Iris pigment epithelial cell (primary cell): ENCODE data around the gene TBC1D5.
A peak's percentile ranks its signal among the peaks of the same experiment; 100 is the strongest.
"Not testable (repeated sequence)": the region's sequence is repeated elsewhere in the genome, so short reads cannot be mapped to it uniquely, and the experiment has no call there.

Experiments used
- DNase-seq: peaks from one replicate; pipeline ENCODE4 v3.0.0-alpha.2; 2011; ENCODE audit warnings: low read depth

Gene TBC1D5

DNA sequence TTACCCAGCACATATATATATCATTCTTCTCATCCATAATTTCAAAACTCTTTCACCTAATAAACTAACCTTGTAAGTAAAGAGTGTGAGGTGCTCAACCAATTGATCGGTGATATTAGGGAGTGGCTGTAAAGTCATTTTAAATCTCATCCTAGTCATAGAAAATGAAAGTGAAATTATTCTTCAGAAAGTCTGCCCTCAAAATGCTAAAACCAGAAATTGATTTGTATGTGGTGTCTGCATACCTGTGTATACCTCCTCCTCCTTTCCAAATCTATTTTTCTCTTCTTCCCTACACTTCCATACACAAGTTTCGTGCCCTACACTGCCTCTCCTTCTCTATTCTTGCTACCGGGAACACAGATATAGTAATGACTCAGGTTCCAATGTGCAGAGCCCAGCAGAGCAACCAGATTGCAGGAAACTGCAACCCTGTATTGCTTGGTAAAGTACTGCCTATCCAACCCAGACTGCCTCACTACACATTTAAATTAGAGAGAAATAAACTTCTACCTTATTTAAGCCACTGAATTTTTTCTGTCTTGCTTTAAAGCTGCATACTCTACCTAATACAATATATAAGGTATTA, 7.4 kb upstream of the TBC1D5 start:
- no peak for DNase-seq

- no peak for DNase-seq
These were observed 6.8 kb upstream of the TBC1D5 start for GRCh38 chr3:17749281-17749680.

DNA sequence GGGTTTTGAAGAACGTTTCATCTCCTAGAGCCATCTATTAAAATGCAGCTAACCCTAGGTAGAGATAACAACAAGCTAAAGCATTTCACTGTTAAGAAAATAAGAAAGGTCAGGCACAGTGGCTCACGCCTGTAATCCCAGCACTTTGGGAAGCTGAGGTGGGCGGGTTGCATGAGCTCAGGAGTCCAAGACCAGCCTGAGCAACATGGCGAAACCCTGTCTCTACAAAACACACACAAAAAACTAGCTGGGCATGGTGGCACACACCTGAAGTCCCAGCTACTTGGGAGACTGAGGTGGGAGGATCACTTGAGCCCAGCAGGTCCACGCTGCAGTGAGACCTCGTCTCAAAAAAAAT, 5.4 kb upstream of the TBC1D5 start:
- DNase-seq = no peak

DNA sequence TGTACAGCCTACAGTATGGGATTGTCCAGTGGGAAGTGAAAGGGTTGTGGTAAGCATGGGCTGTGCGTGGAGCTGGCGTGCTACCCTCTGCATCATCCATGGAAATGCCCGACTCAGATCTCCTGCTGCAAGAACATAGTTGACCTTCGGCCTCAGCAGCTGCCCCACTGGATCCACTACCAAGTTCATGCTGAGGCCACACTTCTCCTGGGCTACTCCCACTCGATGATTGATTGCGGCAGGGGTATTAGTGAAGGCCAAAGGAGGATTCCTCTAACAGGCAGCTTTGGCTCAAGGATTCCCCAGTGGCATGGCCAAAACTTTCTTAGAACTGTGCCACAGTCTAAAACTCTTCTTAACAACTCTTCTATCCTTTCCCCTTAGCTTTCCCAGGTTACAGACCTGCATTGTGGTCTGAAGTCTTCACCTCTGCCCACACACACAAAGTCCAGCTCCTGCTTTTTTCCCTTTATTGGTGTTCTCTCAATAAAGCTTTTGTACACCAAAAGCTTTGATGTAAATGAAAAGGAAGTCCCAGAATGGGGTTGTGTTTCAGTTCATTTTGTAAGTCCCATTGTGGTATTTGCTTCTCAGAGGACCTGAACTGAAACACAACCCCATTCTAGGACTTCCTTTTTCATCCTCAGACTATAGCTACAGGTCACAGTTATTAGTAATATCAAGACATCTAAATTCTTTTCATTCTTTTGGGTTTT, 4.9 kb upstream of the TBC1D5 start:
- DNase-seq = no peak

- no peak for DNase-seq
These were observed 3.5 kb upstream of the TBC1D5 start for GRCh38 chr3:17745894-17746293.

GRCh38 chr3:17745301-17745700, 2.9 kb upstream of the TBC1D5 start:
- DNase-seq = no peak

DNA sequence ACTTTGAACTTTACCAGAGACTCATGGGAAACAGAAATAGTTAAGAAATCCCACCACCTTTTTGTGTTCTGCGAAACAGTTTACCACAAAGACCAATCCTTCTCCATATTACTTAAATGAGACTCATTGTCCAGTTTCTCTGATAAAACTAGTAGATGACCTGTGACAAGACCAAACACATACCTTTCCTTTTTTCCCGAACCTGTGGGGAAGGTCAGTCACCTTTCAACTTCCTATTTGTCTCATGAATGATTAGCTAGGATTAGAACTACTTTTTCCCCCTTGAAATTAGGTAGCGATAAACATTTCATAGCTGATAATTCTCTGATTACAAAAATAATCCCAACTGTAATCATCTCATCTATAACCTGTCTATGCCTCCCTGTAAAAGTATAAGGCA, 2.3 kb upstream of the TBC1D5 start:
- DNase-seq = no peak

GRCh38 chr3:17743658-17743995, 1.2 kb upstream of the TBC1D5 start:
- DNase-seq = no peak

GRCh38 chr3:17742880-17743657, 638 bp upstream of the TBC1D5 start:
- no peak for DNase-seq

DNA sequence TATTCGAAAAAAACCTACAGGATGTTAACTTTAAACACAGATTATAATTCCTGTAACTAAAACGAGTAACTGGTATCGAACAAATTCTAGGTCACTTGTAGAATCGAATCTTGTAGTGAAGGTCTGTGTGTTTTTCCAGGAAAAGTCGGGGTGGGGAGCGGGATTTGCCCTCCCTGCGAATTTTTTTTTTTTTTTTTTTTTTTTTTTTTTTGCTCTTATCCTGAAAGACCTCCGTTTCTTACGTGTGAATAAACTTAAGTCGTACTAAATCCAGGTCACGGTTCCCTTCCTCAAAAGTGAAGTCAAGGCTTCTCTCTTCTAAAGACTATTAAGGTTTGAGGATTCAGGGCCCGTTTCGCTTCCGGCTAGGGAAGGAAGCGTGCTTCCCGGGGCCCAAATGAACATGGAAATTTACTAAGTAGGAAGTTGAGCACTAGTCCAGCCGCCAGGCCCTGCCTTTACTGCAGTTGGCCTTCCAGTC, 770 bp downstream of the TBC1D5 start:
- DNase-seq = no peak

- DNase-seq = peak; percentile 59
These were observed 1.7 kb downstream of the TBC1D5 start for GRCh38 chr3:17740721-17741141.

DNA sequence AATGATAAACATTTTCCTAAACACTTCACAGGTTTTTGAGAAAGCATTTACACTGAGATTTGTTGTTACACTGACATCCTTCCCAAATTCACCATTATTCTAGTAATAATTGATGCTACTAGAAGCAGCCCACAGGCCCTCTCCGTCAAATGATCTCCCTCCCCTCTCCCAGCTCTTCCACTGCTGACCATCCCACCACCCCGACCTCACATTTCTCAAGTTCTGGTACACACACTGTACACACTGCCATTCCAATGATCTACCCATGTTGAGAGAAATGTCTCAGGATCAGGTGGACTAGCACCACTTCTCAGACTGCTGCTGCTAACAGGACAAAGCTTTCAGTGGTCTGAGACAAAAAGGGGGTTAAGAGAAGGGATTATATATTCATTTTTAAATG, 3.5 kb downstream of the TBC1D5 start:
- no peak for DNase-seq

- DNase-seq = no peak
These were observed 4.2 kb downstream of the TBC1D5 start for GRCh38 chr3:17738219-17738618.

DNA sequence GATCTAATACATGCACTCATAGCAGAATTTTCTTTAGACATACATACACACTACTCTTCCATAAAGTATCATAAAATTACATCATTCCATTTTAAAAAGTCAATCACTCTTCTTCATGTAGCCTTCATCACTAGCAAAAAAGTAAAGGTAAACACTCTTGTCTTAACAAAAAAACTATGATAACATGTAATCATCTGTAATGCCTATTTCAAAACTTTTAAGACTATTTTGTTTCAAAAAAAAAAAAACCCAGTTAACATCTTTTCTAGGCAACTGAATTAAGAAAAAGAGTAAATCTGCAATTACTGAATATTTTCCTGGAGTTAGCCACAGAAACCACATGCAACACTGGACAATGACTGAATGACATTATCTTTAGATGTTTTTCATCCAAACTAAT, 4.8 kb downstream of the TBC1D5 start:
- no peak for DNase-seq

DNA sequence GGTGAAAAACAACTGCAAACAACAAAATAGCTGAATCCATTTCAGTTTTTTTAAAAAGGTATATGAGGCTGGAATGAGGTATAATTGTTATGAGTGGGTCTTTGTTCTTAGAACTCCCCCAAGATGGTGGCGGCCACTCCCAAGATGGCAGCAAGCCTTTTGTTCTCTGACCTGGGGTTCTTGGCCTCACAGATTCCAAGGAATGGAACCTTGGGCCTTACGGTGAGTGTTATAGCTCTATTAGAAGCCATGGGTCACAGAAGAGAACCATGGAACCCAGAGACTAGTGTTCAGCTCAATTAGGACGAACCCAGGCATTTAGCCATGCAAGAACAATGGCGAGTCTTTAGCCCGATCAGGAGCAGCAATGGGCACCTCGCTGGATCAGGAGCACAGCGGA, 7.1 kb downstream of the TBC1D5 start:
- not testable (repeated sequence) for DNase-seq

- DNase-seq = no peak
These were observed 8.7 kb downstream of the TBC1D5 start for GRCh38 chr3:17733768-17734167.

- no peak for DNase-seq
These were observed 9.2 kb downstream of the TBC1D5 start for GRCh38 chr3:17733215-17733614.

- DNase-seq = peak; percentile 76
These were observed 12.0 kb downstream of the TBC1D5 start for GRCh38 chr3:17730318-17730967.

DNA sequence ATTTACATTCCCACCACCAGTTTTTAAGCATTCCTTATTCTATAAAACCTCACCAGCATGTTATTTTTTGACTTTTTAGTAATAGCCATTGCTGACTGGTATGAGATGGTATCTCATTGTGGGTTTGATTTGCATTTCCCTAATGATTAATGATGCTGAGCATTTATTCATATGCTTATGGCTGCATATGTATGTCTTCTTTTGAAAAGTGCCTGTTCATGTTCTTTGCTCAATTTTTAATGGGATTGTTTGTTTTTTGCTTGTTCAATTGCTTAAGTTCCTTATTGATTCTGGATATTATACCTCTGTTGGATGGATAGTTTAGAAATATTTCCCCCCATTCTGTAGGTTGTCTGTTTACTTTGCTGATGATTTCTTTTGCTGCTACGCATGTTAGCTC, 16.1 kb downstream of the TBC1D5 start:
- DNase-seq = no peak

DNA sequence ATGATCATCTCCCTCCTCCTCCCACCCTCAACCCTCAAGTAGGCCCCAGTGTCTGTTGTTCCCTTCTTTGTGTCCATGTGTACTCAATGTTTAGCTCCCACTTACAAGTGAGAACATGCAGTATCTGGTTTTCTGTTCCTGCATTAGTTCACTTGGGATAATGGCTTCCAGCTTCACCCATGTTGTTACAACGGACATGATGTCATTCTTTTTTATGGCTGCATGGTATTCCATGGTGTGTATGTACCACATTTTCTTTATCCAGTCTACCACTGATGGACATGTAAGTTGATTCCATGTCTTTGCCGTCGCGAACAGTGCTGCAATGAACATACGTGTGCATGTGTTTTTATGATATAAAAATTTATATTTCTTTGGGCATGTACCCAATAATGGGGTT, 16.6 kb downstream of the TBC1D5 start:
- not testable (repeated sequence) for DNase-seq

DNA sequence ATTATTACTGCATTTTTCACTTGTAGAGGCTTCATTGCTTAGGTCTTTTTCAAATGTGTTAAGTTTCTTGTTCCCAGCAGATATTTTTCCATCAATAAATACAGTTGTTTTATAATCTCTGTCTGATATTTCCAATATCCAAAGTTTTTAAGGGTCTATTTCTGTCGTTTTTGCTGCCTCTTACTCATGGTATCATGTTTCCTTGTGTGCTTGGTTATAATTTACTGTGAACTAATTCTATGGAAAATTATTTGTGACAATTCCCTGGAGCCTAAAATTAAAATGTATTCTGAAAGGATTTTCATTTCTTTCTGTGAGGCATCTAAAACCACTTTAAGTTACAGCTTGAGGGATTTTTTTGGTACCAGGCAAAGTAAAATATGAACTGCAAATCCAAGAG, 17.5 kb downstream of the TBC1D5 start:
- DNase-seq = no peak

GRCh38 chr3:17724122-17724521, 18.3 kb downstream of the TBC1D5 start:
- no peak for DNase-seq

GRCh38 chr3:17717411-17717810, 25.0 kb downstream of the TBC1D5 start:
- no peak for DNase-seq
